HCT116 (cell line): ENCODE measurements around the gene P2RX7. TPM values are rescaled to one million over a fixed set of nuclear protein-coding genes. Genes with fewer than 3 reads are reported as not detected.

Source experiments
- ATAC-seq: fragments of 200-7000 bp; cut with Tn5 transposase; 2 replicates; pipeline ENCODE4 v1.9.1; 2020; ENCODE audit warnings: mild to moderate bottlenecking, moderate library complexity
- BruUV-seq: library from RNA; stranded (reverse); fragments of 400-500 nt; replicated peaks from 2 replicates; lab custom pipeline; 2021; lab: Mats Ljungman, UMichigan
- CTCF ChIA-PET: fragments of 300-600 bp; sonication (Branson Sonifier 250); formaldehyde crosslinking; loops from one replicate; lab custom pipeline; 2021; ENCODE audit warnings: antibody characterized with exemption; lab: Charles Lee
- POLR2A ChIA-PET: fragments of 300-600, 350-600 bp; sonication (Branson Sonifier 250); formaldehyde crosslinking; loops from one replicate; lab custom pipeline; 2021; ENCODE audit warnings: antibody characterized with exemption; lab: Charles Lee
- RAD21 ChIA-PET, 2 experiments: fragments of 300-600 bp; sonication (Branson Sonifier 250); formaldehyde crosslinking; loops; one replicate each; lab custom pipeline; 2023; ENCODE audit warnings: low total read pairs in 2 of 2; ENCODE audit not compliant: uncharacterized antibody in 2 of 2, unreplicated experiment in 2 of 2, low non-redundant PET in 1 of 2; lab: Charles Lee
- DNase-seq: peaks from one replicate; pipeline ENCODE4 v3.0.0-alpha.2; 2010; ENCODE audit warnings: low read depth, low spot score
- H2AFZ ChIP-seq: fragments of 200-600 bp; shearing (Covaris generic), sonication (generic); 2 replicates; pipeline ENCODE4 v1.6.1; 2017; ENCODE audit warnings: low read depth, mixed run types, mixed read lengths, antibody characterized with exemption, low read length; ENCODE audit not compliant: poor library complexity, severe bottlenecking
- H3K27ac ChIP-seq: 2 replicates; pipeline ENCODE4 v1.5.1; 2012; ENCODE audit warnings: low read depth, low read length
- H3K27me3 ChIP-seq: fragments of 200-600 bp; sonication (generic); 2 replicates; pipeline ENCODE4 v1.6.1; 2016; ENCODE audit warnings: mixed run types, low read length, mixed read lengths; ENCODE audit not compliant: insufficient read depth
- H3K36me3 ChIP-seq, 2 experiments: fragments of 200-500 bp in 1 of 2; fragments of 200-600 bp in 1 of 2; sonication (Bioruptor generic) in 1 of 2; sonication (generic) in 1 of 2; 2 replicates each; pipeline versions ENCODE4 v1.5.1 to v1.6.1; 2014 to 2016; ENCODE audit warnings: low read length in 2 of 2, inconsistent platforms in 1 of 2, mixed read lengths in 1 of 2, mixed run types in 1 of 2; ENCODE audit not compliant: insufficient read depth in 2 of 2, control insufficient read depth in 1 of 2
- H3K4me1 ChIP-seq, 2 experiments: fragments of 200-600 bp in 1 of 2; sonication (generic) in 1 of 2; 2 replicates each; pipeline versions ENCODE4 v1.5.1 to v1.6.1; 2012 to 2017; ENCODE audit warnings: low read length in 2 of 2, inconsistent platforms in 1 of 2, mild to moderate bottlenecking in 1 of 2, mixed read lengths in 1 of 2, mixed run types in 1 of 2, moderate library complexity in 1 of 2; ENCODE audit not compliant: insufficient read depth in 2 of 2, control insufficient read depth in 1 of 2
- H3K4me2 ChIP-seq: fragments of 200-600 bp; sonication (generic); 2 replicates; pipeline ENCODE4 v1.6.1; 2017; ENCODE audit warnings: mixed run types, low read length, mixed read lengths
- H3K4me3 ChIP-seq, 2 experiments: fragments of 200-600 bp in 1 of 2; sonication (generic) in 1 of 2; replicated peaks in 1 of 2; 2 replicates each; pipeline ENCODE4 v1.5.1; 2011 to 2016; ENCODE audit warnings: low read length in 2 of 2, control low read depth in 1 of 2, low read depth in 1 of 2, mild to moderate bottlenecking in 1 of 2, mixed read lengths in 1 of 2, mixed run types in 1 of 2
- H3K79me2 ChIP-seq: fragments of 200-600 bp; sonication (generic); 2 replicates; pipeline ENCODE4 v1.6.1; 2017; ENCODE audit warnings: mild to moderate bottlenecking, mixed run types, low read length, moderate library complexity, mixed read lengths; ENCODE audit not compliant: insufficient read depth
- H3K9ac ChIP-seq: fragments of 200-600 bp; sonication (generic); 2 replicates; pipeline ENCODE4 v1.6.1; 2016; ENCODE audit warnings: low read length, mixed read lengths
- H3K9me2 ChIP-seq: fragments of 200-600 bp; sonication (generic), shearing (Covaris generic); 2 replicates; pipeline ENCODE4 v1.6.1; 2017; ENCODE audit warnings: mixed run types, mild to moderate bottlenecking, moderate library complexity; ENCODE audit not compliant: insufficient read depth
- H3K9me3 ChIP-seq, 2 experiments: fragments of 200-500 bp in 1 of 2; fragments of 200-600 bp in 1 of 2; sonication (Bioruptor generic) in 1 of 2; sonication (generic) in 1 of 2; 2 replicates each; pipeline ENCODE4 v1.6.1; 2014 to 2017; ENCODE audit warnings: low read length in 2 of 2, mixed read lengths in 2 of 2, inconsistent platforms in 1 of 2, low read depth in 1 of 2, mild to moderate bottlenecking in 1 of 2, mixed run types in 1 of 2, moderate library complexity in 1 of 2; ENCODE audit not compliant: control insufficient read depth in 1 of 2, insufficient read depth in 1 of 2
- H4K20me1 ChIP-seq: fragments of 200-600 bp; sonication (generic), shearing (Covaris generic); 2 replicates; pipeline ENCODE4 v1.6.1; 2017; ENCODE audit warnings: mixed run types, mild to moderate bottlenecking, moderate library complexity; ENCODE audit not compliant: insufficient read depth
- CEBPB ChIP-seq: IDR thresholded peaks from 2 replicates; pipeline ENCODE4 v1.6.1; 2012; ENCODE audit warnings: low read depth
- EGR1 ChIP-seq: IDR thresholded peaks from 2 replicates; pipeline ENCODE4 v1.6.1; 2012; ENCODE audit warnings: low read depth
- ELF1 ChIP-seq: IDR thresholded peaks from 2 replicates; pipeline ENCODE4 v1.6.1; 2012; ENCODE audit warnings: low read depth, borderline replicate concordance
- EZH2 ChIP-seq: fragments of 200-600 bp; sonication (generic); IDR thresholded peaks from 2 replicates; pipeline ENCODE4 v1.6.1; 2017; ENCODE audit warnings: antibody characterized with exemption, mixed run types
- FOSL1 ChIP-seq: IDR thresholded peaks from 2 replicates; pipeline ENCODE4 v1.6.1; 2012; ENCODE audit warnings: low read depth
- JUND ChIP-seq: IDR thresholded peaks from 2 replicates; pipeline ENCODE4 v1.6.1; 2012
- POLR2A ChIP-seq: IDR thresholded peaks from 2 replicates; pipeline ENCODE4 v1.7.0; 2011; ENCODE audit warnings: borderline replicate concordance; ENCODE audit not compliant: insufficient read depth, insufficient read length; ENCODE audit errors: extremely low read depth
- RAD21 ChIP-seq: IDR thresholded peaks from 2 replicates; pipeline ENCODE4 v1.6.1; 2012; ENCODE audit warnings: low read depth, mild to moderate bottlenecking
- SIN3A ChIP-seq: IDR thresholded peaks from 2 replicates; pipeline ENCODE4 v1.6.1; 2012; ENCODE audit warnings: low read depth
- SP1 ChIP-seq: IDR thresholded peaks from 2 replicates; pipeline ENCODE4 v1.6.1; 2012; ENCODE audit warnings: low read depth
- SRF ChIP-seq: IDR thresholded peaks from 2 replicates; pipeline ENCODE4 v1.6.1; 2012; ENCODE audit warnings: low read depth
- YY1 ChIP-seq: IDR thresholded peaks from 2 replicates; pipeline ENCODE4 v1.6.1; 2011; ENCODE audit warnings: low read length, low read depth, moderate library complexity, mild to moderate bottlenecking; ENCODE audit not compliant: insufficient replicate concordance; ENCODE audit errors: extremely low read depth
- ZFX ChIP-seq: fragments of 450-650 bp; IDR thresholded peaks from 2 replicates; pipeline ENCODE4 v1.6.1; 2017
- ZNF274 ChIP-seq: fragments of 200-500 bp; sonication (Bioruptor generic); IDR thresholded peaks from 2 replicates; pipeline ENCODE4 v1.6.1; 2014; ENCODE audit warnings: mild to moderate bottlenecking, low read depth, low read length, inconsistent platforms
- intact Hi-C: fragments of 100-400 bp; cut with micrococcal nuclease; formaldehyde crosslinking; loops from 2 replicates; pipeline ENCODE4 v1.10.0; 2022
- total RNA-seq: library from RNA; stranded (reverse); gene quantifications from one replicate; pipeline ENCODE4 v1.2.1, GENCODE V29; 2021; ENCODE audit not compliant: unreplicated experiment
- TF ChIP-seq, protein P1 (sequence below): IDR thresholded peaks from 2 replicates; pipeline ENCODE4 v1.6.1; 2012
- TF ChIP-seq, protein P2 (sequence below): IDR thresholded peaks from 2 replicates; pipeline ENCODE4 v1.6.1; 2011; ENCODE audit warnings: mild to moderate bottlenecking, low read length, moderate library complexity; ENCODE audit not compliant: insufficient replicate concordance; ENCODE audit errors: extremely low read depth
- TF ChIP-seq, protein P3 (sequence below): IDR thresholded peaks from 2 replicates; pipeline ENCODE4 v1.6.1; 2012
- TF ChIP-seq, protein P4 (sequence below): IDR thresholded peaks from 2 replicates; pipeline ENCODE4 v1.6.1; 2012; ENCODE audit warnings: low read depth
- TF ChIP-seq, protein P5 (sequence below), 3 experiments: fragments of 200-600 bp in 1 of 3; sonication (generic) in 1 of 3; IDR thresholded peaks in 2 of 3; conservative IDR thresholded peaks in 1 of 3; 2 replicates each; pipeline ENCODE4 v1.5.1; 2012 to 2017; ENCODE audit warnings: low read depth in 2 of 3, low read length in 2 of 3, antibody characterized with exemption in 1 of 3, borderline replicate concordance in 1 of 3, control low read depth in 1 of 3, mild to moderate bottlenecking in 1 of 3, mixed read lengths in 1 of 3, mixed run types in 1 of 3, moderate library complexity in 1 of 3; ENCODE audit not compliant: insufficient read depth in 1 of 3

P2RX7 gene
- total RNA-seq, 1 experiment from 2014 or later = 1.5 TPM

DNA sequence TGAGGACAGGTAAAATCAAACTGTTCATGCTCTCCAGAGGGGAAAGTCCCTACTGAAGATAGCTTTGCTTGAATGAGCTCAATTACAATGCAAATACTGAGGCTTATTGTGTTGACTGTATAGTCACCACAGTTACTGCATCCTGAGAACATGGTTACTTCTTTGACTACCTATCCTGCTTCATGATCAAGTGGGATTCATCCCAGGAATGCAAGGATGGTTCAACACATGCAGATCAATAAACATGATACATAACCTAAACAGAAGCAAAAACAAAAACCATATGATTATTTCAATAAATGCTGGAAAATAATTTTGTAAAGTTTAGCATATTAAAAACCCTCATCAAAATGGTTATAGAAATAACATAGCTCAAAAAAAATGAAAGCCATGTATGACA is 32.9 kb upstream of the P2RX7 start:
- no TSS peak for BruUV-seq
- TF ChIP-seq JUND = no peak
- TF ChIP-seq RAD21 = no peak
- TF ChIP-seq EGR1 = no peak
- no peak for TF ChIP-seq SRF
- no peak for TF ChIP-seq ZNF274
- TF ChIP-seq, protein P1, sequence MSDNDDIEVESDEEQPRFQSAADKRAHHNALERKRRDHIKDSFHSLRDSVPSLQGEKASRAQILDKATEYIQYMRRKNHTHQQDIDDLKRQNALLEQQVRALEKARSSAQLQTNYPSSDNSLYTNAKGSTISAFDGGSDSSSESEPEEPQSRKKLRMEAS = no peak
- no peak for TF ChIP-seq POLR2A
- no peak for TF ChIP-seq SIN3A
- TF ChIP-seq, protein P2, sequence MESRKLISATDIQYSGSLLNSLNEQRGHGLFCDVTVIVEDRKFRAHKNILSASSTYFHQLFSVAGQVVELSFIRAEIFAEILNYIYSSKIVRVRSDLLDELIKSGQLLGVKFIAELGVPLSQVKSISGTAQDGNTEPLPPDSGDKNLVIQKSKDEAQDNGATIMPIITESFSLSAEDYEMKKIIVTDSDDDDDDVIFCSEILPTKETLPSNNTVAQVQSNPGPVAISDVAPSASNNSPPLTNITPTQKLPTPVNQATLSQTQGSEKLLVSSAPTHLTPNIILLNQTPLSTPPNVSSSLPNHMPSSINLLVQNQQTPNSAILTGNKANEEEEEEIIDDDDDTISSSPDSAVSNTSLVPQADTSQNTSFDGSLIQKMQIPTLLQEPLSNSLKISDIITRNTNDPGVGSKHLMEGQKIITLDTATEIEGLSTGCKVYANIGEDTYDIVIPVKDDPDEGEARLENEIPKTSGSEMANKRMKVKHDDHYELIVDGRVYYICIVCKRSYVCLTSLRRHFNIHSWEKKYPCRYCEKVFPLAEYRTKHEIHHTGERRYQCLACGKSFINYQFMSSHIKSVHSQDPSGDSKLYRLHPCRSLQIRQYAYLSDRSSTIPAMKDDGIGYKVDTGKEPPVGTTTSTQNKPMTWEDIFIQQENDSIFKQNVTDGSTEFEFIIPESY = no peak
- TF ChIP-seq CEBPB = no peak
- TF ChIP-seq, protein P3, sequence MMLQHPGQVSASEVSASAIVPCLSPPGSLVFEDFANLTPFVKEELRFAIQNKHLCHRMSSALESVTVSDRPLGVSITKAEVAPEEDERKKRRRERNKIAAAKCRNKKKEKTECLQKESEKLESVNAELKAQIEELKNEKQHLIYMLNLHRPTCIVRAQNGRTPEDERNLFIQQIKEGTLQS = no peak
- TF ChIP-seq, protein P4, sequence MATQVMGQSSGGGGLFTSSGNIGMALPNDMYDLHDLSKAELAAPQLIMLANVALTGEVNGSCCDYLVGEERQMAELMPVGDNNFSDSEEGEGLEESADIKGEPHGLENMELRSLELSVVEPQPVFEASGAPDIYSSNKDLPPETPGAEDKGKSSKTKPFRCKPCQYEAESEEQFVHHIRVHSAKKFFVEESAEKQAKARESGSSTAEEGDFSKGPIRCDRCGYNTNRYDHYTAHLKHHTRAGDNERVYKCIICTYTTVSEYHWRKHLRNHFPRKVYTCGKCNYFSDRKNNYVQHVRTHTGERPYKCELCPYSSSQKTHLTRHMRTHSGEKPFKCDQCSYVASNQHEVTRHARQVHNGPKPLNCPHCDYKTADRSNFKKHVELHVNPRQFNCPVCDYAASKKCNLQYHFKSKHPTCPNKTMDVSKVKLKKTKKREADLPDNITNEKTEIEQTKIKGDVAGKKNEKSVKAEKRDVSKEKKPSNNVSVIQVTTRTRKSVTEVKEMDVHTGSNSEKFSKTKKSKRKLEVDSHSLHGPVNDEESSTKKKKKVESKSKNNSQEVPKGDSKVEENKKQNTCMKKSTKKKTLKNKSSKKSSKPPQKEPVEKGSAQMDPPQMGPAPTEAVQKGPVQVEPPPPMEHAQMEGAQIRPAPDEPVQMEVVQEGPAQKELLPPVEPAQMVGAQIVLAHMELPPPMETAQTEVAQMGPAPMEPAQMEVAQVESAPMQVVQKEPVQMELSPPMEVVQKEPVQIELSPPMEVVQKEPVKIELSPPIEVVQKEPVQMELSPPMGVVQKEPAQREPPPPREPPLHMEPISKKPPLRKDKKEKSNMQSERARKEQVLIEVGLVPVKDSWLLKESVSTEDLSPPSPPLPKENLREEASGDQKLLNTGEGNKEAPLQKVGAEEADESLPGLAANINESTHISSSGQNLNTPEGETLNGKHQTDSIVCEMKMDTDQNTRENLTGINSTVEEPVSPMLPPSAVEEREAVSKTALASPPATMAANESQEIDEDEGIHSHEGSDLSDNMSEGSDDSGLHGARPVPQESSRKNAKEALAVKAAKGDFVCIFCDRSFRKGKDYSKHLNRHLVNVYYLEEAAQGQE = no peak
- TF ChIP-seq EZH2 = no peak
- TF ChIP-seq, protein P5, sequence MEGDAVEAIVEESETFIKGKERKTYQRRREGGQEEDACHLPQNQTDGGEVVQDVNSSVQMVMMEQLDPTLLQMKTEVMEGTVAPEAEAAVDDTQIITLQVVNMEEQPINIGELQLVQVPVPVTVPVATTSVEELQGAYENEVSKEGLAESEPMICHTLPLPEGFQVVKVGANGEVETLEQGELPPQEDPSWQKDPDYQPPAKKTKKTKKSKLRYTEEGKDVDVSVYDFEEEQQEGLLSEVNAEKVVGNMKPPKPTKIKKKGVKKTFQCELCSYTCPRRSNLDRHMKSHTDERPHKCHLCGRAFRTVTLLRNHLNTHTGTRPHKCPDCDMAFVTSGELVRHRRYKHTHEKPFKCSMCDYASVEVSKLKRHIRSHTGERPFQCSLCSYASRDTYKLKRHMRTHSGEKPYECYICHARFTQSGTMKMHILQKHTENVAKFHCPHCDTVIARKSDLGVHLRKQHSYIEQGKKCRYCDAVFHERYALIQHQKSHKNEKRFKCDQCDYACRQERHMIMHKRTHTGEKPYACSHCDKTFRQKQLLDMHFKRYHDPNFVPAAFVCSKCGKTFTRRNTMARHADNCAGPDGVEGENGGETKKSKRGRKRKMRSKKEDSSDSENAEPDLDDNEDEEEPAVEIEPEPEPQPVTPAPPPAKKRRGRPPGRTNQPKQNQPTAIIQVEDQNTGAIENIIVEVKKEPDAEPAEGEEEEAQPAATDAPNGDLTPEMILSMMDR (IDR thresholded peaks at IDR 0.05 in 2 of 3, conservative IDR thresholded peaks at IDR 0.05 in 1 of 3; ENCODE audit: borderline replicate concordance in 1 of 3, insufficient read depth in 1 of 3, low read depth in 2 of 3, low read length in 2 of 3) = no peak
- TF ChIP-seq ZFX = no peak
- no peak for TF ChIP-seq FOSL1
- no peak for TF ChIP-seq ELF1
- TF ChIP-seq YY1 = no peak
- no peak for TF ChIP-seq SP1
- POLR2A ChIA-PET = no interaction called here
- RAD21 ChIA-PET = no interaction called here
- intact Hi-C loops = loop anchor here (5.0 kb wide), 3 partner anchors 37 to 517 kb away; partner anchors contain the start of gene POP5
- Histone ChIP-seq H3K4me1 (peaks cover 3 to 14% of the 10 kb centered on the region in 2 experiments; a peak in 3 of 4 replicates), H2AFZ (no peak overlapping the region), H3K9me2 (no peaks in the 10 kb centered on the region), H3K36me3 (no peaks in the 10 kb centered on the region), H3K79me2 (no peaks in the 10 kb centered on the region), H3K4me2 (no peak overlapping the region), H3K9me3 (no peaks in the 10 kb centered on the region; a peak in 1 of 4 replicates), H3K9ac (no peak overlapping the region), H3K27ac (no peak overlapping the region), H4K20me1 (no peaks in the 10 kb centered on the region), H3K27me3 (no peaks in the 10 kb centered on the region), H3K4me3 (no peak overlapping the region)
- DNase-seq (no peak), ATAC-seq (no peak)
- CTCF ChIA-PET = no interaction called here
